SU-DHL-6 (cell line): ENCODE results near the gene TREX2.

Experiments
- H2AFZ ChIP-seq: fragments of 200-600 bp; sonication (generic); 2 replicates; pipeline ENCODE4 v1.6.1; 2014; ENCODE audit warnings: low read depth, mild to moderate bottlenecking, moderate library complexity, mixed read lengths, antibody characterized with exemption, low read length; ENCODE audit not compliant: severe bottlenecking
- H3F3A ChIP-seq: fragments of 200-600 bp; shearing (Covaris generic); 2 replicates; pipeline ENCODE4 v1.6.0; 2016; ENCODE audit warnings: antibody characterized with exemption, mild to moderate bottlenecking; ENCODE audit not compliant: insufficient read depth
- H3K27ac ChIP-seq: fragments of 200-600 bp; sonication (generic); 2 replicates; pipeline ENCODE4 v1.5.1; 2016; ENCODE audit warnings: low read depth, mild to moderate bottlenecking, low read length, moderate library complexity, mixed read lengths
- H3K27me3 ChIP-seq: fragments of 200-600 bp; sonication (generic), shearing (Covaris generic); 2 replicates; pipeline ENCODE4 v1.6.0; 2014; ENCODE audit warnings: mild to moderate bottlenecking, low read length
- H3K36me3 ChIP-seq: fragments of 200-600 bp; sonication (generic); 2 replicates; pipeline ENCODE4 v1.6.1; 2014; ENCODE audit warnings: mild to moderate bottlenecking, low read length, mixed read lengths
- H3K4me2 ChIP-seq: fragments of 300-600, 200-600 bp; shearing (Covaris generic), sonication (generic); 2 replicates; pipeline ENCODE4 v1.6.0; 2014; ENCODE audit warnings: low read length, low read depth, mild to moderate bottlenecking; ENCODE audit not compliant: poor library complexity, severe bottlenecking
- H3K4me3 ChIP-seq: fragments of 200-600 bp; sonication (generic); 2 replicates; pipeline ENCODE4 v1.5.1; 2014; ENCODE audit warnings: antibody characterized with exemption, low read length, mild to moderate bottlenecking, mixed read lengths; ENCODE audit not compliant: insufficient read depth, poor library complexity, severe bottlenecking
- H3K79me2 ChIP-seq: fragments of 200-600 bp; sonication (generic); 2 replicates; pipeline ENCODE4 v1.6.1; 2014; ENCODE audit warnings: mild to moderate bottlenecking, low read length, moderate library complexity; ENCODE audit not compliant: insufficient read depth
- H3K9ac ChIP-seq: fragments of 200-600 bp; sonication (generic); 2 replicates; pipeline ENCODE4 v1.7.0; 2014; ENCODE audit warnings: mild to moderate bottlenecking, low read length
- H3K9me2 ChIP-seq: fragments of 200-600 bp; sonication (generic); replicated peaks from 2 replicates; pipeline ENCODE4 v1.6.1; 2014; ENCODE audit warnings: low read length; ENCODE audit not compliant: insufficient read depth
- H3K9me3 ChIP-seq: fragments of 200-600 bp; sonication (generic); 2 replicates; pipeline ENCODE4 v1.6.1; 2014; ENCODE audit warnings: low read length, mixed read lengths; ENCODE audit not compliant: insufficient read depth
- H4K20me1 ChIP-seq: fragments of 200-600 bp; sonication (generic); 2 replicates; pipeline ENCODE4 v1.6.1; 2014; ENCODE audit warnings: low read depth, mild to moderate bottlenecking, antibody characterized with exemption, low read length, moderate library complexity, mixed read lengths
- CTCF ChIP-seq: fragments of 200-600 bp; sonication (generic); IDR thresholded peaks from one replicate; pipeline ENCODE4 v1.5.1; 2017; ENCODE audit warnings: antibody characterized with exemption, mild to moderate bottlenecking, low read length, moderate library complexity; ENCODE audit not compliant: insufficient read depth, poor library complexity, severe bottlenecking
- EZH2phosphoT487 ChIP-seq: fragments of 200-600 bp; sonication (generic), shearing (Covaris generic); conservative IDR thresholded peaks from 2 replicates; pipeline ENCODE4 v1.6.1; 2018; ENCODE audit warnings: mild to moderate bottlenecking, antibody characterized with exemption, low read length, moderate library complexity, mixed read lengths

TREX2 gene

GRCh38 chrX:153456161-153456560 lies 10.3 kb upstream of the TREX2 start:
- H3K9me2 ChIP-seq, result no peaks in the 10 kb centered on the region
- H3K9me3 ChIP-seq, result no peaks in the 10 kb centered on the region
- no peak overlapping the region for H3K27ac ChIP-seq
- H3K79me2 ChIP-seq, result no peaks in the 10 kb centered on the region
- no peaks in the 10 kb centered on the region for H3K27me3 ChIP-seq
- no peak overlapping the region for H2AFZ ChIP-seq
- H3K9ac ChIP-seq, result no peak overlapping the region
- no peaks in the 10 kb centered on the region for H3F3A ChIP-seq
- H4K20me1 ChIP-seq, result no peaks in the 10 kb centered on the region
- TF ChIP-seq EZH2phosphoT487 (no peak), CTCF (no peak)
- no peak overlapping the region for H3K4me3 ChIP-seq
- no peaks in the 10 kb centered on the region for H3K36me3 ChIP-seq
- H3K4me2 ChIP-seq, result no peak overlapping the region

GRCh38 chrX:153455571-153455970 lies 9.7 kb upstream of the TREX2 start:
- Histone ChIP-seq H3K9ac (no peak overlapping the region), H3K27me3 (no peaks in the 10 kb centered on the region), H3K9me3 (no peaks in the 10 kb centered on the region), H3K36me3 (no peaks in the 10 kb centered on the region), H3K79me2 (no peaks in the 10 kb centered on the region), H3K4me2 (no peak overlapping the region), H3F3A (no peaks in the 10 kb centered on the region), H3K9me2 (no peaks in the 10 kb centered on the region), H2AFZ (no peak overlapping the region), H3K27ac (no peak overlapping the region), H4K20me1 (no peaks in the 10 kb centered on the region), H3K4me3 (no peak overlapping the region)
- TF ChIP-seq CTCF (no peak), EZH2phosphoT487 (no peak)

- H3K9me2 ChIP-seq, result no peaks in the 10 kb centered on the region
- H3K9ac ChIP-seq, result no peak overlapping the region
- H3K27ac ChIP-seq, result no peak overlapping the region
- no peaks in the 10 kb centered on the region for H3K9me3 ChIP-seq
- H3K79me2 ChIP-seq, result no peaks in the 10 kb centered on the region
- no peaks in the 10 kb centered on the region for H3K27me3 ChIP-seq
- no peak overlapping the region for H3K4me2 ChIP-seq
- H3F3A ChIP-seq, result no peaks in the 10 kb centered on the region
- no peak overlapping the region for H3K4me3 ChIP-seq
- no peak overlapping the region for H2AFZ ChIP-seq
- TF ChIP-seq CTCF (no peak), EZH2phosphoT487 (no peak)
- no peaks in the 10 kb centered on the region for H4K20me1 ChIP-seq
- H3K36me3 ChIP-seq, result no peaks in the 10 kb centered on the region
Observed at GRCh38 chrX:153454901-153455550, 9.2 kb upstream of the TREX2 start.
